GM19025 (cell line): ENCODE data around the gene GNAT1.

Experiments used
- ATAC-seq: cut with Tn5 transposase; IDR thresholded peaks from one replicate; pipeline ENCODE4 v1.9.1; 2021; ENCODE audit warnings: mild to moderate bottlenecking, low read depth, moderate library complexity; ENCODE audit not compliant: unreplicated experiment

GNAT1 gene

GRCh38 chr3:50162034-50162883 is 29.2 kb upstream of the GNAT1 start:
- ATAC-seq, result no peak

GRCh38 chr3:50163572-50164455 is 27.6 kb upstream of the GNAT1 start:
- no peak for ATAC-seq

- no peak for ATAC-seq
Observed at GRCh38 chr3:50164481-50164880, 26.9 kb upstream of the GNAT1 start.

GRCh38 chr3:50164984-50165909 is 26.2 kb upstream of the GNAT1 start:
- no peak for ATAC-seq

- no peak for ATAC-seq
Observed at GRCh38 chr3:50165910-50166538, 25.4 kb upstream of the GNAT1 start.

- ATAC-seq, result no peak
Observed at GRCh38 chr3:50166620-50167019, 24.8 kb upstream of the GNAT1 start.

- no peak for ATAC-seq
Observed at GRCh38 chr3:50167069-50167840, 24.2 kb upstream of the GNAT1 start.

- no peak for ATAC-seq
Observed at GRCh38 chr3:50167841-50168209, 23.6 kb upstream of the GNAT1 start.

- no peak for ATAC-seq
Observed at GRCh38 chr3:50168388-50168787, 23.0 kb upstream of the GNAT1 start.

- no peak for ATAC-seq
Observed at GRCh38 chr3:50168791-50169190, 22.6 kb upstream of the GNAT1 start.

- no peak for ATAC-seq
Observed at GRCh38 chr3:50169232-50169832, 22.1 kb upstream of the GNAT1 start.

- no peak for ATAC-seq
Observed at GRCh38 chr3:50169858-50170257, 21.6 kb upstream of the GNAT1 start.

- no peak for ATAC-seq
Observed at GRCh38 chr3:50170689-50171088, 20.7 kb upstream of the GNAT1 start.

- ATAC-seq, result no peak
Observed at GRCh38 chr3:50171540-50172301, 19.7 kb upstream of the GNAT1 start.

GRCh38 chr3:50172626-50173220 is 18.7 kb upstream of the GNAT1 start:
- ATAC-seq, result no peak

- no peak for ATAC-seq
Observed at GRCh38 chr3:50173685-50174516, 17.5 kb upstream of the GNAT1 start.

- ATAC-seq, result no peak
Observed at GRCh38 chr3:50174517-50174895, 16.9 kb upstream of the GNAT1 start.
